NCI-H2196 (cell line): ENCODE results near the gene TMOD1.

Experiments used
- DNase-seq: peaks from one replicate; lab custom pipeline; 2025; ENCODE audit not compliant: unreplicated experiment; lab: John Stamatoyannopoulos, UW

Gene TMOD1

GRCh38 chr9:97516111-97516510, 14.6 kb downstream of the TMOD1 start:
- DNase-seq = no peak

- no peak for DNase-seq
Observed at GRCh38 chr9:97517331-97518089, 16.0 kb downstream of the TMOD1 start.

- no peak for DNase-seq
Observed at GRCh38 chr9:97518166-97518908, 16.9 kb downstream of the TMOD1 start.

- DNase-seq = no peak
Observed at GRCh38 chr9:97518909-97519307, 17.4 kb downstream of the TMOD1 start.

- DNase-seq = no peak
Observed at GRCh38 chr9:97519441-97519970, 18.0 kb downstream of the TMOD1 start.

- no peak for DNase-seq
Observed at GRCh38 chr9:97521576-97522333, 20.3 kb downstream of the TMOD1 start.

GRCh38 chr9:97524424-97524823, 23.0 kb downstream of the TMOD1 start:
- DNase-seq = no peak

GRCh38 chr9:97525451-97525850, 24.0 kb downstream of the TMOD1 start:
- no peak for DNase-seq

- no peak for DNase-seq
Observed at GRCh38 chr9:97526895-97527575, 25.6 kb downstream of the TMOD1 start.

- DNase-seq = no peak
Observed at GRCh38 chr9:97527626-97528528, 26.4 kb downstream of the TMOD1 start.

GRCh38 chr9:97528529-97529230, 27.2 kb downstream of the TMOD1 start:
- DNase-seq = no peak

- DNase-seq = no peak
Observed at GRCh38 chr9:97529363-97530076, 28.1 kb downstream of the TMOD1 start.

- DNase-seq = no peak
Observed at GRCh38 chr9:97531888-97532376, 30.5 kb downstream of the TMOD1 start.

- DNase-seq = no peak
Observed at GRCh38 chr9:97534185-97534584, 32.7 kb downstream of the TMOD1 start.

GRCh38 chr9:97534961-97535594, 33.6 kb downstream of the TMOD1 start:
- no peak for DNase-seq

GRCh38 chr9:97535771-97536170, 34.3 kb downstream of the TMOD1 start:
- DNase-seq = no peak

- no peak for DNase-seq
Observed at GRCh38 chr9:97536480-97536879, 35.0 kb downstream of the TMOD1 start.

- DNase-seq = no peak
Observed at GRCh38 chr9:97543561-97543960, 42.1 kb downstream of the TMOD1 start.
